ENCODE data around the gene TRMT6. TPM values are rescaled to one million over a fixed set of nuclear protein-coding genes. Genes with fewer than 3 reads are reported as not detected.
A peak's percentile ranks its signal among the peaks of the same experiment; 100 is the strongest.

Gene TRMT6
- total and polyA plus RNA-seq, 2 experiments from 2014 or later: 9.7 to 10.3 TPM

- in situ Hi-C loops (cut with MboI): no loop called here
- H3K9me2 ChIP-seq (ENCODE audit: insufficient read depth): no peaks in the 10 kb centered on the region
- no peaks in the 10 kb centered on the region for H4K20me1 ChIP-seq (ENCODE audit: insufficient read depth)
- no peaks in the 10 kb centered on the region for H3K27me3 ChIP-seq (replicated peaks; ENCODE audit: insufficient read depth)
- H3K4me2 ChIP-seq (ENCODE audit: unreplicated experiment): peak overlapping the region; percentile 95
- H3K4me3 ChIP-seq: peak overlapping the region; percentile 92
- no peaks in the 10 kb centered on the region for H3K9me3 ChIP-seq (ENCODE audit: low read depth)
- H3K79me2 ChIP-seq (ENCODE audit: insufficient read depth): peaks cover 46% of the 10 kb centered on the region
- H3K4me1 ChIP-seq (ENCODE audit: insufficient read depth): peaks cover 16% of the 10 kb centered on the region
- TF ChIP-seq EZH2phosphoT487 (IDR thresholded peaks at IDR 0.05; ENCODE audit: insufficient read depth, low read depth): no peak
- no peak for TF ChIP-seq EZH2 (IDR thresholded peaks at IDR 0.05; ENCODE audit: insufficient read depth, poor library complexity, severe bottlenecking)
- H3K9ac ChIP-seq: peak overlapping the region; percentile 82
- peaks cover 5% of the 10 kb centered on the region; the same call in 1 of the 2 replicates for H3K36me3 ChIP-seq (ENCODE audit: low read depth)
- H3K27ac ChIP-seq: no peak overlapping the region
- H3F3A ChIP-seq (ENCODE audit: insufficient read depth): peaks cover 15% of the 10 kb centered on the region
- peak overlapping the region; percentile 94 for H2AFZ ChIP-seq
- WGBS, 2 experiments (ENCODE audit: low coverage in 1 of 2, low lambda C conversion rate in 2 of 2, missing lambda C conversion rate in 2 of 2): 1 to 3% methylated on average over 9 to 11 of the region's 11 CpGs
- DNase-seq: no peak
These were observed 426 bp downstream of the TRMT6 start for GRCh38 chr20:5949943-5950270.

- Histone ChIP-seq H3K79me2 (ENCODE audit: insufficient read depth) (peaks cover 43% of the 10 kb centered on the region), H3K36me3 (ENCODE audit: low read depth) (peaks cover 22% of the 10 kb centered on the region), H3K4me2 (ENCODE audit: unreplicated experiment) (no peak overlapping the region), H3K4me1 (ENCODE audit: insufficient read depth) (peaks cover 16% of the 10 kb centered on the region), H3K9me3 (ENCODE audit: low read depth) (no peaks in the 10 kb centered on the region), H3K27ac (peak overlapping the region; percentile 23), H4K20me1 (ENCODE audit: insufficient read depth) (no peaks in the 10 kb centered on the region), H3K9me2 (ENCODE audit: insufficient read depth) (no peaks in the 10 kb centered on the region), H3K27me3 (replicated peaks; ENCODE audit: insufficient read depth) (no peaks in the 10 kb centered on the region), H3K4me3 (no peak overlapping the region), H2AFZ (no peak overlapping the region), H3K9ac (no peak overlapping the region), H3F3A (ENCODE audit: insufficient read depth) (peaks cover 15% of the 10 kb centered on the region)
- TF ChIP-seq EZH2 (IDR thresholded peaks at IDR 0.05; ENCODE audit: insufficient read depth, poor library complexity, severe bottlenecking): no peak
- TF ChIP-seq EZH2phosphoT487 (IDR thresholded peaks at IDR 0.05; ENCODE audit: insufficient read depth, low read depth): no peak
- in situ Hi-C loops (cut with MboI): no loop called here
- DNase-seq: peak; percentile 52
- WGBS, 2 experiments (ENCODE audit: low coverage in 1 of 2, low lambda C conversion rate in 2 of 2, missing lambda C conversion rate in 2 of 2): 44 to 56% methylated on average over 6 of the region's 6 CpGs
These were observed 3.1 kb downstream of the TRMT6 start for GRCh38 chr20:5947276-5947675.

GRCh38 chr20:5945963-5946362, 4.4 kb downstream of the TRMT6 start:
- WGBS, 2 experiments (ENCODE audit: low coverage in 1 of 2, low lambda C conversion rate in 2 of 2, missing lambda C conversion rate in 2 of 2): 51 to 64% methylated on average over 3 of the region's 3 CpGs
- H3K79me2 ChIP-seq (ENCODE audit: insufficient read depth): peaks cover 31% of the 10 kb centered on the region
- H3K4me3 ChIP-seq: no peak overlapping the region
- in situ Hi-C loops (cut with MboI): no loop called here
- no peaks in the 10 kb centered on the region for H4K20me1 ChIP-seq (ENCODE audit: insufficient read depth)
- H3K36me3 ChIP-seq (ENCODE audit: low read depth): peaks cover 35% of the 10 kb centered on the region
- no peaks in the 10 kb centered on the region for H3K9me3 ChIP-seq (ENCODE audit: low read depth)
- peaks cover 15% of the 10 kb centered on the region for H3F3A ChIP-seq (ENCODE audit: insufficient read depth)
- no peaks in the 10 kb centered on the region for H3K27me3 ChIP-seq (replicated peaks; ENCODE audit: insufficient read depth)
- no peaks in the 10 kb centered on the region for H3K9me2 ChIP-seq (ENCODE audit: insufficient read depth)
- TF ChIP-seq EZH2 (IDR thresholded peaks at IDR 0.05; ENCODE audit: insufficient read depth, poor library complexity, severe bottlenecking) (no peak), EZH2phosphoT487 (IDR thresholded peaks at IDR 0.05; ENCODE audit: insufficient read depth, low read depth) (no peak)
- no peak overlapping the region for H3K4me2 ChIP-seq (ENCODE audit: unreplicated experiment)
- DNase-seq: peak; percentile 79
- no peak overlapping the region for H3K9ac ChIP-seq
- H3K4me1 ChIP-seq (ENCODE audit: insufficient read depth): 0 out of 2 replicates have a peak, but pooled peaks cover 8% of the 10 kb centered on the region
- H3K27ac ChIP-seq: peak overlapping the region; percentile 20
- H2AFZ ChIP-seq: no peak overlapping the region

- no peak overlapping the region for H3K9ac ChIP-seq
- in situ Hi-C loops (cut with MboI): no loop called here
- 66 to 67% methylated on average over 6 of the region's 6 CpGs for WGBS, 2 experiments (ENCODE audit: low coverage in 1 of 2, low lambda C conversion rate in 2 of 2, missing lambda C conversion rate in 2 of 2)
These were observed 11.8 kb downstream of the TRMT6 start for GRCh38 chr20:5938456-5939029.

More at GRCh38 chr20:5938456-5939029, 11.8 kb downstream of the TRMT6 start:
- TF ChIP-seq EZH2phosphoT487 (IDR thresholded peaks at IDR 0.05; ENCODE audit: insufficient read depth, low read depth): no peak
- no peak for TF ChIP-seq EZH2 (IDR thresholded peaks at IDR 0.05; ENCODE audit: insufficient read depth, poor library complexity, severe bottlenecking)
- Histone ChIP-seq H3K9me3 (ENCODE audit: low read depth) (no peaks in the 10 kb centered on the region), H3K9me2 (ENCODE audit: insufficient read depth) (no peaks in the 10 kb centered on the region), H3K27ac (no peak overlapping the region), H3K79me2 (ENCODE audit: insufficient read depth) (no peaks in the 10 kb centered on the region), H3K4me3 (no peak overlapping the region), H3K4me1 (ENCODE audit: insufficient read depth) (no peaks in the 10 kb centered on the region), H3K27me3 (replicated peaks; ENCODE audit: insufficient read depth) (no peaks in the 10 kb centered on the region), H3F3A (ENCODE audit: insufficient read depth) (peaks cover 4% of the 10 kb centered on the region; the same call in 1 of the 2 replicates), H3K36me3 (ENCODE audit: low read depth) (peaks cover 39% of the 10 kb centered on the region), H4K20me1 (ENCODE audit: insufficient read depth) (no peaks in the 10 kb centered on the region), H2AFZ (no peak overlapping the region), H3K4me2 (ENCODE audit: unreplicated experiment) (no peak overlapping the region)
- DNase-seq: no peak
